Stimulated activated naive CD8-positive, alpha-beta T cell treated with anti-CD3 and anti-CD28 coated beads, Interleukin-15, Interleukin-2, amounts not matched to agents 100 U/mL and 50 U/mL, for 24 hours (primary cell): Measurements from ENCODE around the gene S1PR3.

Source experiments
- ATAC-seq: fragments of 150-1000 bp; cut with Tn5 transposase; one replicate; pipeline ENCODE4 v1.10.0; 2021
- DNase-seq: peaks from one replicate; pipeline ENCODE4 v3.0.0; 2021

The S1PR3 gene

DNA sequence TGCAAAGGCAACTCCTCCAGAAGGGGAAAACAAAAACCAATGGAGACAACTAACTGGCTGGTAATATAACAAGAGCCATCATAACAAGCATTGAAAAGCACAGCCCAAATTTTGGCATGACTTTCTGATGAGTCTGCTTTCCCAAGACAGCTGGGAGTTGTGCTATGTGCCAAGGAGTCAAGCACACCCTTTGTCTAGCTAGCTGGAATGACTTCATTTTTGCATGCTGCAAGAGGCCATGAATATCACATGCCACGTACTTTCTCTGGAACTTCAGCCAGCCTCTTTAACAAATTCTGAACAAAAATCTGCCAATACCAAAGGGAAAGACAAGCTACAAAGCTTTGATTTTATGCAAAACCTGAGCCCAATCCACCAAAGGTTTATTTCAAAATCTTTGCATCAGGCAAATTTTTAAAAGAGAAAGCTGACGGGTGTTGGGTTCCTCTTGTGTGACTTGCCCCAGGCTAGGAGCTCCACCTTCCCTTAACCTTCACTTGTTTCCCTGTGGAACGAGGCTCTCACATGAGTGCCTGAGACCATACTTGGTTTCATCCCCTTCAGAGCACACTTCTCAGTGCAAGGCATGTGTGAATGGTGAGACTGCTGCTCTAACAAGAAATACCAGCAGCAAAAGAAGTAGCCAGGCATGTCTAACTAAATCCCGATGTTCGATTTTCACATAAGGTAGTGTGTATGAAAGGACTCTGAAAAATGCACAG is 47.3 kb downstream of the S1PR3 start:
- ATAC-seq (no peak), DNase-seq (no peak)

DNA sequence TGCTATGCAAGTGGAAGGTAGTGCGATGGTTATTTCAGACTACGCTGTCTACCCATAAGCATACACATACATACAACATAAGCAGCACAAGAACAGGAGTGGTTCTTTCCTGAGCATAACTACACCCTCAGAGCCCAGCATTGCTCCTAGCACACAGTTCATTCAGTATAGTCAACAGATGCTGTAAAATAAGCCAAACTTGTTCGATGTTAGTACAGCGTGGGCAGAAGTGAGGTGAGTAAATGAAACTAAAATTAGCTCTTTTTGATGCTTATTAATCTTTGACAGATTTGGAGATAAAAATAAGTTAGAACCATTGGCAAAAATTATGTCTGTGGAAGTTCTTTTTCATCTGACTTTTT is 47.8 kb downstream of the S1PR3 start:
- ATAC-seq: no peak
- no peak for DNase-seq

DNA sequence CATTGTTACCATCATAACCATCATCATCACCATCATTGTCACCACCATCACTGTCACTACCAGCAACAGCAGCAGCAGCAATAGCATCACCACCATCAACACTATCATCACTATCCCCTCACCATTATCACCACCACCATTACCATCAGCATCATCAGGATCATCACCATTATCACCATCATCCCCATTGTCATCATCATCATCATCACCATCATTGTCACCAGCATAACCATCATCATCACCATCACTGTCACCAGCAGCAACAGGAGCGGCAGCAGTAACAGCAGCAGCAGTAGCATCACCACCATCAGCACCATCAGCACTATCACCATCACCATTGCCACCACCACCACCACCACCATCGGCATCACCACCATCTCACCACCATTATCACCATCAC is 48.4 kb downstream of the S1PR3 start:
- no peak for DNase-seq

DNA sequence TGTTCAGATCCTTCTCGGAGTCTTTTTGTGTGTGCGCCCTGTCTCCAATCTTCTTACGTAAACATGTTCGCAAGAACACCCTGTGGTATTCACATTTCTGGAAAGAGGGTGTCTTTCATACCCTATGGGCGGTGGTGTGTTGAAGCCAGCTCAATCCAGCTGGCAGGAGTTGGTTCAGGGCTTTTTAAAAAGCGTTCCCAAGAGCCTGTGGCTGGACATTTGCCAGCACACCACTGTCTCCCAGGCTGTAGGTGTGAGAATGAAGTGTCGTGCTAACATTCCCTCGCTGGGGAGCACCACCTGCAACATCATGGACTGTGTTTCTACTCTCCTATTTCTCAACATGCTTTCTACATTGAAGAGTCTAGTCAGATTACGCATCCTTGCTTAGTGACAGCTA is 51.7 kb downstream of the S1PR3 start:
- DNase-seq: no peak
- ATAC-seq: no peak

More for the DNA sequence above, 48.4 kb downstream of the S1PR3 start:
- ATAC-seq: no peak

DNA sequence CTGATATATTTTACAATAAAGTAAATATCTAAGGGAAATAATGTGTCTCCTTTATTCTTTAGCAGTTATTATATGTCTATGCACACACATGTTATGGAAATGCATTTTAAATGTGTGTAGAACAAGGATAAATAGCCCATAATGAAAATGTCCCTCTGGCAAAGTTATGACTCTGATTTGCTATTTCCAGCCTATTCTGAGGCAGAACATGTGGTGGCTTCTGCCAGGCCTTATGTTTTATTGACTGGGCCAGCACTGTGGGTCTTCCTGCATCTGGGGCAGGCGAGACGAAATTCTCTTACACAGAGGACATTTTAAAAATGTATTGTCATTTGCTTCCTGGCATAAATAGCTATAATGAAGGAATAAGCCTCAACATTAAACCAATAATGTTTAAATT is 52.8 kb downstream of the S1PR3 start:
- no peak for DNase-seq
- ATAC-seq: no peak

DNA sequence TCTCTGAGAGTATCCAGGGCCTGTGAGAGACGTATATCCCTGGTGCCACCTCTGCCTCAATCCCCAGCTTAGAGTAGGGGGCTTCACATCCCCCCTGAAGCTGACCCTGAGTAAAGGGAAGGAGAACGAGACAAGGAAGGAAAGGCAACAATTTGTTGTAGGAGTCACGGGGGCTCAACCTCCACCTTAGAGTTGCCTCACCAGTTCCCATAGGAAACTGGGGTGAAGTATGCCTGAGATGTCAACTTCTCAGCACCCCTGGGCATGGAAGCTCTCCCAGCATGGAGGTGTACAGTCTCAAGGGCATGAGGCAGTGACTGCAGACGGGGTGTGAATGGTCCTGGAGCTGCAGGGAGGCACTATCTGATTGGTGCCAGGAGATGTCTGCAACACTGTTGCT is 53.6 kb downstream of the S1PR3 start:
- DNase-seq (no peak), ATAC-seq (no peak)

DNA sequence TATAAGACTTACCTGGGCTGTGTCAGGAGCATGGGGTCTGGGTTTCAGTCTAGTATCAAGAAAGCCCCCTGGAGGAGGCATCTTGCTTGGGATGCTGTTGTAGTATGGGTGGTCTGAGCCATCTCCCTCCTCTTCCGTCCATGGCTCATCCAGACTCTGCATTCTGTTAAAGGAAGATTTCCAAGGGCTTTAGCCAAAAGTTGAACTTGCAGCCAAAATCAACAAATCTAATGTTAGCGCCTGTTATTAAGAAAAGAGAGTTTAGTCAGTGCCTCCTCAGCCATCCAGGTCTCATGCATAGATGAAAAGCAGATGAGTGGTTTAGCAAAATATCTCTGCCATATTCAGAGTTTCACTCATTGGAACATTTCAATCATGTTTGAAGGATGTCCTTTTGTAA is 55.6 kb downstream of the S1PR3 start:
- DNase-seq (no peak), ATAC-seq (no peak)

DNA sequence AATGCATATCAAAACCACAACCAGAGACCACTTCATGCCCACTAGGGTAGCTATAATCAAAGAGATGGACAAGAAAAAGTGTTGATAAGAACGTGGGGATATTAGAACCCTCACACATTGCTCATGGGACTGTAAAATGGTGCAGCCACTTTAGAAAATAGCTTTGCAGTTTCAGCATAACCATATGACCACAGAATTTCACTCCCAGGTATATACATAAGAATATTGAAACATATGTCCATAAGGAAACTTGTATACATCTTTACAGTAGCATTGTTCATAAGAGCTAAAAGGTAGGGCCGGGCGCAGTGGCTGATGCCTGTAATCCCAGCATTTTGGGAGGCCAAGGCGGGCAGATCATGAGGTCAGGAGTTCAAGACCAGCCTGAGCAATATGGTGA is 56.4 kb downstream of the S1PR3 start:
- DNase-seq (no peak), ATAC-seq (no peak)

DNA sequence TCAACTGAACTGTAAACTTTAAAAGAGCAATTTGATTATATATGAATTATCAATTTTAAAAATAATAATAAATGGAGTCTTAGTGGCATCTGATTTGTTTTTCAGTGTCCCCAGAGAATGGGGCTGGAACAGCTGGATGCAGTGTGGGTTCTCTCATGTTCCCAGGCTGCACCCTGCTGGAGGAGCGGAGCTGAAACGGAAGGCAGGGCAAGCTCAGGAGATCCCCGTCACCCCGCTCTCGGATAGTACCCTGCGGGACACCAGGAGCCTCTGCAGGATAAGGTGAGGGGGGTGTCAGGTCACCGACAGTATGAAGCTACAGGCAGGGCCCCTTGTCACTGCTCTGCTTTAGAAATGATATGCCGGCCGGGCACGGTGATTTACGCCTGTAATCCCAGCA is 57.3 kb downstream of the S1PR3 start:
- no peak for ATAC-seq
- no peak for DNase-seq

DNA sequence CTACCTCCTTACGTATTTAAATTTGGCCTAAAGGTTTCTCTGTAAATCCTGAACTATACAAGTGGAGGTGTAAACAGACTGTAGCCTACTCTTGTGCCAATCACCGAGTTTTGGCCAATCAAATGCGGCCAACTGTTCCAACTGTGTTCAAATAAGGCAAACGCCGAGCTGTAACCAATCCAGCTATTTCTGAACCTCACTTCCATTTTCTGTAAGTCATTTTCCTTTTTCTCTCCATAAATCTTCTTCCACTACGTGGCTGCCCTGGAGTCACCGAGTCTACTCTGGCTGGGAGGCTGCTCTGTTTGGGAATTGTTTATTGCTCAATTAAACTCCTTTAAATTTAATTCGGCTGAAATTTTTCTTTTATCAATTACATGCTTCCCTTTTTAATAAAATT is 58.4 kb downstream of the S1PR3 start:
- no peak for ATAC-seq
- no peak for DNase-seq

DNA sequence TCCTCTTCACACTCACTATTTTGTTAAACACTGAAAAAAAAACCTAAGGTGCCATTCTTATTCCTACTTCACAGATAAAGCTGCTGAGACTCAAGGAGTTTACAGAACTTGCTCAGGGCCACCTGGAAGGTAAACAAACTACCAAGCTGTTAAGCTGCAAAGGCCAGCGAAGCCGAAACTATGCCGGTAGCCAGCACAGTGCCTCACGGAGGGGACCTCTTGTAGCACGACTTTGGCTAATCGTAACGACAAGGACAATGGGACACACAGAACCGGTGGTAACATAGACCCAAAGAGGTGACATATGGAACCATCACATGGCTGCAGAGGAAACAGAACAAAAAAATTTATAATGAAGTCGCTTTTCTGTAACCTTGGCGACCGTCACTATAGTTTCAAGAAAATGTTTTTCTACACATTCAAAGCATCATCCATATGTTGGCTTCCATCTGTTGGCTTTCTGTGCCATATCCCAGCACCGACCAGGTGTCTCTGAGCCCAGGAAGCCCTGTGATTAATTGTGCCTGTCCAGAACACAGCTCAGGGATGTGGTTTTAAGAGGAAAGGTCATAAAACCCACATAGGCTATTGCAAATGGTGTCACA is 60.3 kb downstream of the S1PR3 start:
- no peak for ATAC-seq
- DNase-seq: no peak

DNA sequence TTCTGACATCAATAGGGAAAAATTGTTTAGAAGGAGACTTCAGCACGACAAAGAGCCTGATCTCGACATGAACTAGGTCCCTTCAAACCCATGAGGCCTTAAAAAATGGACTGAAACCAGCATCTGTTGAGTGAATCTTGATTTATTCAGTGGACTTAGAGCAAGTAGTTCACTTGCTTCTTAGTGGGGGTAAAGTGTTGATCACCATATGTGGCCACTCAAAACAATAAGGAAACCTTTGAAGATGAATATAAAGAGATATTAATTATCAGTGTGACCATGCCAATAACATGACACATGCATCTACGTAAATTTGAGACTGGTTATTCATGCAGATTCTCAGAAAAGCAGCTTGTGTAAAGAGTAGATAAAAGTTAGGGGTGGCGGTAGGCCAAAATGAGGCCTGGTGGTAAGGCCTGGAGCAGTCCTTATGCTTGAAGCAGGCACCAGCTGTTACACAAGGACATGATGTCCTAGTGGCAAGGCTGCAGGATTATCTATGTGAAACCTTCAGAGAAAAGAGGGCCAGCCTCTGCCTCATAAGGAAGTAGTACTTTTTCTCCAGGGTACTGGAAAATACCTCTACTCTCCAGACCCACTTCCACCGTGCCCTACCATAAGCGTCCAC is 61.3 kb downstream of the S1PR3 start:
- ATAC-seq (no peak), DNase-seq (no peak)

DNA sequence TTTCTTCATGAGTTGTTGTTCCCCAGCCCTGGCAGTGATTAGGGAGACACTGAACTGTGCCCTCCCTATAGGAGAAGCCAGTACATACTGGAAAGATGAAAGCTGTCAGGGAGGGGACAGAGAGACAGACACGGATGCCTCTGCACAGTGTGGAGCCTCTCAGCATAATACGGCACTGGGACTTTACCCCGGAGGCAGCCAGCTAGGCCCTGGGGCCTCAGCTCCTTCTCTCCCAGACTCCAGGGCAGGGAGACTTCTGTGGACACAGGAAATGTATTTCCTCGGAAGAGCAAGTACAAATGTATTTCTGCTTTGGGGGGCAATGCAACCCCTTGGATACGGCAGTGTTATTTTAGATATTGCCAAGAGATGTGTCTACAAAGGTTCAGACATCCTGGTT is 62.0 kb downstream of the S1PR3 start:
- ATAC-seq (no peak), DNase-seq (no peak)
